Activated naive CD8-positive, alpha-beta T cell (primary cell): ENCODE results near the gene PLN.

Experiments
- H3K27ac Mint-ChIP-seq: one replicate; pipeline ENCODE4 v1.8.0; 2021; ENCODE audit warnings: mixed read lengths
- H3K27me3 Mint-ChIP-seq: one replicate; pipeline ENCODE4 v1.8.0; 2021; ENCODE audit warnings: mixed read lengths
- H3K36me3 Mint-ChIP-seq: one replicate; pipeline ENCODE4 v1.8.0; 2021; ENCODE audit warnings: mixed read lengths
- H3K4me1 Mint-ChIP-seq: one replicate; pipeline ENCODE4 v1.8.0; 2021; ENCODE audit warnings: low read depth, mixed read lengths
- H3K4me3 Mint-ChIP-seq: one replicate; pipeline ENCODE4 v1.8.0; 2021; ENCODE audit warnings: mild to moderate bottlenecking, mixed read lengths
- H3K9me3 Mint-ChIP-seq: one replicate; pipeline ENCODE4 v1.8.0; 2021; ENCODE audit warnings: low read depth, mixed read lengths

The PLN gene

DNA sequence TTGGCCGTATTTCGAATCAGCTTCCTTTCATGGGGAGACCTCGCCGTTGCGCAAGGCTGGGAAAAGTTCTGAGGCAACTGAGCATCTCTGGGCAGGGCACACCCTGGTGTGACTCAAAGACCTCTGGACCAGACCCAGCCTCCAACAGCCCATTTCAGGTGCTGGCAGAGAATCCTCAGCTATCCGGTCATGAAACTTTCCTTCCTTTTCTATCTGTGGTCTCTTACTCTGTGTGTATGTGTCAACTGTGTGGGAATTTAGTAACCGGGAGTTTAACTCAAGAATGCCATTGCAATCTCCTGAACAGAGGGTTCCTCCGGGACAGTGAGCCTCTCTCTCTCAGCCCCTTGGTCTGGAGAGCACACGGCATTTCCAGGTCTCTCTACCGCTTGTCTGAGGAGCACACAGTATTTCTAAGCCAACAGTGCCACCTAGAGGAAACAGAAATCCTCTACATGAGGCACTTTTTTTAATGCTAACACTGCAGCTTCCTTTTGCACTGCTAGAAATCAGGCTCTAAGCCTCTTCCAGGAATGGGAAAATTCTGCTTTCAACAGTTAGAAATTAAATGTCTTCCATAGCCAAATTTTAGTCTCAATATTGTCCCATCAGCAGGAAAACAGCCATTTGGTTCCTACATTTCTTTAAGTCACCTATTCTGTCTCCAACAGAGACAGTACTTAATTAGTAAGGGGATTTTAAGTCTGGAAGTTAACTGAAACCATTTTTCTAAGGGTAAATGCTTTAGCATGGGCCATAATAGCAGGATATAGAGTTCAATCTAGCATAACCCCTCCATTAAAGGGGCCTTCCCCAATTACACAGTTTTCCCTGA lies 32.7 kb downstream of the PLN start:
- Mint-ChIP-seq H3K9me3 (peaks cover 19% of the 10 kb centered on the region), H3K4me3 (no peak overlapping the region), H3K4me1 (peaks cover 9% of the 10 kb centered on the region), H3K27ac (peak overlapping the region; percentile 78), H3K36me3 (peaks cover 47% of the 10 kb centered on the region), H3K27me3 (no peaks in the 10 kb centered on the region)

- peaks cover 16% of the 10 kb centered on the region for H3K4me1 Mint-ChIP-seq
- H3K36me3 Mint-ChIP-seq: peaks cover 42% of the 10 kb centered on the region
- H3K4me3 Mint-ChIP-seq: no peak overlapping the region
- H3K9me3 Mint-ChIP-seq: peaks cover 19% of the 10 kb centered on the region
- H3K27me3 Mint-ChIP-seq: no peaks in the 10 kb centered on the region
- H3K27ac Mint-ChIP-seq: peak overlapping the region; percentile 76
These were observed 33.4 kb downstream of the PLN start for GRCh38 chr6:118581489-118581959.

- Mint-ChIP-seq H3K27ac (peak overlapping the region; percentile 76), H3K9me3 (peaks cover 13% of the 10 kb centered on the region), H3K4me3 (no peak overlapping the region), H3K4me1 (peaks cover 43% of the 10 kb centered on the region), H3K36me3 (peaks cover 19% of the 10 kb centered on the region), H3K27me3 (no peaks in the 10 kb centered on the region)
These were observed 36.8 kb downstream of the PLN start for GRCh38 chr6:118584911-118585310.

DNA sequence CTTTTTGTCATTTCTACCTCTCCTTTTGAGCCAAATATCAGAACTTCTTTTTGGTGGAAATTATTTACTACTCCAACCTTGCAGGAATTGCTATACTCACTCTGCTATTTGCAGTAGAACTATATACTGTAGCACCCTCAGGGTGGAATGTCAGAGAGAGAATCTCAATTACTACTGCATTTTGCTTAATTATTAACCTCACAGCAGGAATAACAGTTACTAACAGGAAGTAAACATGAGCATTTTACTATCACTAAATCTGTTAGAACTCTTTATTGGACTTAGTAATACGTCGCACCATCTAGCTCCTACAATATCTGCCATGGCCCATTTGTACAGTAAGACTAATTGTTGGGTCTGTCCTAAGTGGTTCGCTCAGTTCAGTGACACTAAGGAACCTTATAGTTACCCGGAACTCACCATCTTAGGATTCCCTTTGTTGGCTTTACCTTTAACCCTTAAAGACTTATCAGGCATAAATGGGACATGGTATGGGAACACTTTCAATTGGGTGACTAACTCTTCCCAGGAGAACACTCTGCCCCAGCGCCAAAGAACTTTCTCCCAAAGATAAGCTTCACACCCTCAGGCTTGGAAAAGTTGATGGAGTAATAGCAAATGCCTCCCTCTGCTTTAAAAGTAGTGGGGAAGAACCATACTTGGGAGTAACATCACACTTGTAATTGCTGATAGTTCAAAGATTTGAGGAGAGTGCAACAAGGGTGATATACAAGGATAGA lies 38.8 kb downstream of the PLN start:
- Mint-ChIP-seq H3K27me3 (no peaks in the 10 kb centered on the region), H3K9me3 (peaks cover 4% of the 10 kb centered on the region), H3K36me3 (peaks cover 17% of the 10 kb centered on the region), H3K4me3 (no peak overlapping the region), H3K27ac (peak overlapping the region; percentile 55), H3K4me1 (peaks cover 54% of the 10 kb centered on the region)

GRCh38 chr6:118588626-118589025 lies 40.5 kb downstream of the PLN start:
- Mint-ChIP-seq H3K36me3 (peaks cover 10% of the 10 kb centered on the region), H3K27ac (peak overlapping the region; percentile 47), H3K27me3 (no peaks in the 10 kb centered on the region), H3K4me1 (peaks cover 62% of the 10 kb centered on the region), H3K9me3 (no peaks in the 10 kb centered on the region), H3K4me3 (no peak overlapping the region)

DNA sequence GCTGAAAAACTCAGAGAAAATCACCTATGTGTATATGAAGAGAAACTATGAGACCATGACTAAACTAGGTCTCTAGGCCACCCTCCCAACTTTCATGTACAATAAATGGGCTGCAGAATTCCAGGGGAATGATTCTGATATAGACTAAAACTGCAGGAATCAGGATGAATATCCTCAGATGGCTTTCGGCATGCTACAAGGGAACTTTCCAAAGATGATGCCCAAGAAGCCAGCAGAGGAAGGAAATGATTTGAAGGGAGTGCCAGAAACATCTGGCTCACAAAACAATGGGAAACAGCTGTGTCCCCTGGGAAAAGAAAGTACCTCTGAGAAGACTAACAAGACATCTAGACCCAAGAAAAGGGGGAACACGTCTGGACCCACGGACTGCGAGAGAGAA lies 41.1 kb downstream of the PLN start:
- H3K27ac Mint-ChIP-seq: peak overlapping the region; percentile 47
- H3K27me3 Mint-ChIP-seq: no peaks in the 10 kb centered on the region
- peaks cover 67% of the 10 kb centered on the region for H3K4me1 Mint-ChIP-seq
- no peaks in the 10 kb centered on the region for H3K9me3 Mint-ChIP-seq
- peaks cover 13% of the 10 kb centered on the region for H3K36me3 Mint-ChIP-seq
- H3K4me3 Mint-ChIP-seq: no peak overlapping the region

DNA sequence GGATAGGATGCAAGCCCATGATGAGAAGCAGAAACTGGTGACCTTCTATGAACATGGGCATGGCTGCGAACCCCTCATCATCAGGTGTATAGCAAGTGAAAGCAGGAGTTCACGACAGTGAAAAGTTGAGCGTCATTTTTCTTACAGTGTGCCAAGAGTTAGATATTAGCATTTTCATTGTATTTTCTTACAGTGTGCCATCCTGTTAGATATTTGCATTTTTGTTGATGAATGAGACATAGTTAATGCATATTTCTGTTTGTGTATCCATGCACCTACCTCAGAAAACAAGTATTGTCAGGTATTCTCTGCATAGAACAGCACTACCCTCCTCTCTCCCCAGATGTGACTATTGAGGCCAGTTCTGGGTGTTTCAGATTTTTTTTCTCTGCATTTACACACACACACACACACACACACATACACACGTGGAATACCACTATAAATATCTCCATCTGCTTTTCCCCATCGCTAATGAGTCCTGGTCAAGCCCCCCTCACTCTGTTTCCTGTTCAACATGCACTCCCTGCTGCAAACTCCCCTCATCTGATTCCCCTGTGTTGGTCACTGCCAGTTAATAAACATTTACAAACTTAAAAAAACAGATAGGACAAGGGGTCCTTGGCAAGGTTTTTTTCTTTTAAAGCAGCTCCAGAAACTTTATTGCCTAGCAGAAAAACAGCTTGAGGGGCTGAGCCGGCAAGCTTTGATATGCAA lies 41.7 kb downstream of the PLN start:
- H3K27ac Mint-ChIP-seq: no peak overlapping the region
- H3K4me3 Mint-ChIP-seq: no peak overlapping the region
- H3K9me3 Mint-ChIP-seq: no peaks in the 10 kb centered on the region
- no peaks in the 10 kb centered on the region for H3K27me3 Mint-ChIP-seq
- H3K36me3 Mint-ChIP-seq: peaks cover 13% of the 10 kb centered on the region
- H3K4me1 Mint-ChIP-seq: peaks cover 66% of the 10 kb centered on the region

- no peaks in the 10 kb centered on the region for H3K27me3 Mint-ChIP-seq
- H3K4me3 Mint-ChIP-seq: no peak overlapping the region
- peaks cover 3% of the 10 kb centered on the region for H3K9me3 Mint-ChIP-seq
- peaks cover 64% of the 10 kb centered on the region for H3K4me1 Mint-ChIP-seq
- peaks cover 16% of the 10 kb centered on the region for H3K36me3 Mint-ChIP-seq
- H3K27ac Mint-ChIP-seq: no peak overlapping the region
These were observed 43.8 kb downstream of the PLN start for GRCh38 chr6:118591897-118592296.

DNA sequence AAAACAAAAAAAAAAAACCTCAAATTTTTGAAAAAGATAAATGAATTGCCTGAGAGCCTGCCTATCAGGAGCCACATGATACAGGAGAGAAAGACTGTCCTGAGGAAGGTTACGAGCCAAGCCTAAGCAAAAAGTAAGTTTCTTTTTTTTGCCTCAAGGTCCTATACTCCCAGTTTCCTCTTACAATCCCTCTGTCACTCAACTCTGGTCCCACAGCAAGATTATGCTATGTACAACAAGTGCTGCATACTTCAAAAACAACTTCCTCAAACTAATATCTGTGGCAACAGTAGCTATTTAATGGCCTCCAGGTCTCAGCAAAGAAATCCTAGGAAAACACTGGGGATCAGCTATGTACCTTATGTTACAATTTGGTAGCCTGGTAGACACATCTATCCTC lies 46.8 kb downstream of the PLN start:
- Mint-ChIP-seq H3K4me1 (peaks cover 63% of the 10 kb centered on the region), H3K27ac (peak overlapping the region; percentile 5), H3K27me3 (no peaks in the 10 kb centered on the region), H3K9me3 (peaks cover 6% of the 10 kb centered on the region), H3K4me3 (no peak overlapping the region), H3K36me3 (peaks cover 22% of the 10 kb centered on the region)

DNA sequence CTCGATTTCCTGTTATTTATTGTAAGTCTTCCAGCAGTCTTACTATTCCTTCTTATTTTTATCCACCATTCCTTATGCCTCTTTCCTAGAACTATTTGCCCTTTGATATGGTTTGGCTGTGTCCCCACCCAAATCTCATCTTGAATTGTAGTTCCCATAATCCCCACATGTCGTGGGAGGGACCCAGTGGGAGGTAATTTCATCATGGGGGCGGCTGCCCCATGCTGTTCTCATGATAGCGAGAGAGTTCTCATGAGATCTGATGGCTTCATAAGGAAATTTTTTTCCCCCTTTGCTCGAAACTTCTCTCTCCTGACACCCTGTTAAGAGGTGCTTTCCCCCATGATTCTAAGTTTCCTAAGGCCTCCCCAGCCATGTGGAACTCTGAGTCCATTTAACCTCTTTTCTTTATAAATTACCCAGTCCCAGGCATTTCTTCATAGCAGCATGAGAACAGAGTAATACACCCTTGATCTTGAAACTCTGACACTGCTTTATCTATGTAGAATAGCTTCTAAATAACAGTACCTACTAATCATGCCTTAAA lies 48.8 kb downstream of the PLN start:
- peaks cover 20% of the 10 kb centered on the region for H3K36me3 Mint-ChIP-seq
- no peaks in the 10 kb centered on the region for H3K27me3 Mint-ChIP-seq
- H3K9me3 Mint-ChIP-seq: peaks cover 6% of the 10 kb centered on the region
- H3K4me1 Mint-ChIP-seq: peaks cover 60% of the 10 kb centered on the region
- H3K27ac Mint-ChIP-seq: peak overlapping the region; percentile 86
- H3K4me3 Mint-ChIP-seq: no peak overlapping the region

DNA sequence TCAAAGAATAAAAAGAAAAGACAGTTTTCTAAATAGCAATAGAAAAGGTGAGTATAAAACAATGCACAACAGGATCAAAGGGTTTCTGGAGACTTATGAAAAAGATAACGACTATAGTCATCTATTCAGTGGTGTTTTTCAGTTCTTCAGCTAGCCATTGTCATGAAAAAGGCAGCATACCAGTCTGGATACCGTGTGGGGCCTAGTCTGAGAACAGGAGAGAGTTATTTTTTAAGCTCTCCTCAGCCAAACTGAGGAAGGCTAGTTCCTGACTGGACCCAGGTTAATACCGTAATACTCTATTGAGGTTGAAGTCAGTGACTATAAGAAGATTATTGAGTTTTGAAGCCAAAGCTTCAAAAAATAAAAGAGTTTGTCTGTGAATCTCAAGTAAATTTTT lies 49.5 kb downstream of the PLN start:
- H3K9me3 Mint-ChIP-seq: peaks cover 6% of the 10 kb centered on the region
- H3K4me3 Mint-ChIP-seq: no peak overlapping the region
- H3K27ac Mint-ChIP-seq: peak overlapping the region; percentile 86
- peaks cover 58% of the 10 kb centered on the region for H3K4me1 Mint-ChIP-seq
- peaks cover 27% of the 10 kb centered on the region for H3K36me3 Mint-ChIP-seq
- no peaks in the 10 kb centered on the region for H3K27me3 Mint-ChIP-seq

GRCh38 chr6:118598324-118598723 lies 50.2 kb downstream of the PLN start:
- Mint-ChIP-seq H3K27ac (no peak overlapping the region), H3K4me1 (peaks cover 56% of the 10 kb centered on the region), H3K27me3 (no peaks in the 10 kb centered on the region), H3K36me3 (peaks cover 29% of the 10 kb centered on the region), H3K4me3 (no peak overlapping the region), H3K9me3 (peaks cover 6% of the 10 kb centered on the region)

- Mint-ChIP-seq H3K4me1 (peaks cover 47% of the 10 kb centered on the region), H3K36me3 (peaks cover 21% of the 10 kb centered on the region), H3K27me3 (no peaks in the 10 kb centered on the region), H3K27ac (no peak overlapping the region), H3K4me3 (no peak overlapping the region), H3K9me3 (no peaks in the 10 kb centered on the region)
These were observed 54.2 kb downstream of the PLN start for GRCh38 chr6:118602300-118602699.

DNA sequence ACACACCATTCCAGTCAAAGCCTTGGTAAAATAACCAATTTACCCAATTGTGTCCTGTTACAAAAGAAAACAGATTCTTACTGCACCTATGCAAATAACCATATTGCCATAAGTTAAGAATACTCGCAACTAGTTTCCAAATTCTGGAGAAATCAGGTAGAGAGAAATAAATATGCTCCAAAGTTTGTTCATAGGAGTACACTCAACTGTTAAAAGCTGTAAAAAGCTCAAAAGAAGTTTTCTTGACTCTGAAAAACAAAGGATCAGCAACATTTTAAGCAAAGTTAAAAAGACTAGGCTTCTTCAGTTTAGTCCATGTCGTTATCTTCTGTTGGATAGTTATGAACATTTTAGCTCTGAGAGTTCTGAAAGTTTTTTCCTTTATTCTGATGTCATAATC lies 55.3 kb downstream of the PLN start:
- peaks cover 18% of the 10 kb centered on the region for H3K36me3 Mint-ChIP-seq
- H3K9me3 Mint-ChIP-seq: no peaks in the 10 kb centered on the region
- H3K27me3 Mint-ChIP-seq: no peaks in the 10 kb centered on the region
- peaks cover 42% of the 10 kb centered on the region for H3K4me1 Mint-ChIP-seq
- H3K27ac Mint-ChIP-seq: no peak overlapping the region
- no peak overlapping the region for H3K4me3 Mint-ChIP-seq

GRCh38 chr6:118606268-118606667 lies 58.2 kb downstream of the PLN start:
- Mint-ChIP-seq H3K9me3 (no peaks in the 10 kb centered on the region), H3K27me3 (no peaks in the 10 kb centered on the region), H3K27ac (peak overlapping the region; percentile 64), H3K4me1 (peaks cover 51% of the 10 kb centered on the region), H3K4me3 (peak overlapping the region; percentile 57), H3K36me3 (peaks cover 26% of the 10 kb centered on the region)
